SK-N-SH (cell line): ENCODE results near the gene ZNF804B.

Experiments
- CTCF ChIP-seq: fragments of 200-600 bp; sonication (generic); IDR thresholded peaks from 2 replicates; pipeline ENCODE4 v1.6.1; 2017; ENCODE audit warnings: antibody characterized with exemption, mild to moderate bottlenecking, moderate library complexity
- EP300 ChIP-seq, 2 experiments: IDR thresholded peaks; 2 replicates each; pipeline versions ENCODE4 v1.4.0 to v1.6.1; 2012; ENCODE audit warnings: borderline replicate concordance in 1 of 2, low read depth in 1 of 2, low read length in 1 of 2
- EZH2phosphoT487 ChIP-seq: fragments of 200-600 bp; sonication (generic); IDR thresholded peaks from 2 replicates; pipeline ENCODE4 v1.6.1; 2017; ENCODE audit warnings: low read depth, mixed run types, mild to moderate bottlenecking, antibody characterized with exemption, moderate library complexity, borderline replicate concordance
- MAX ChIP-seq: IDR thresholded peaks from 2 replicates; pipeline ENCODE4 v1.4.0; 2012; ENCODE audit warnings: low read depth
- MEF2A ChIP-seq: IDR thresholded peaks from 2 replicates; pipeline ENCODE4 v1.4.0; 2012; ENCODE audit warnings: low read depth, borderline replicate concordance
- REST ChIP-seq: IDR thresholded peaks from 2 replicates; pipeline ENCODE4 v1.6.1; 2012; ENCODE audit warnings: mild to moderate bottlenecking, low read depth, low read length, moderate library complexity
- RFX5 ChIP-seq: IDR thresholded peaks from 2 replicates; pipeline ENCODE4 v1.6.1; 2012; ENCODE audit warnings: mild to moderate bottlenecking, improper control_type of control experiment, low read length
- SIN3A ChIP-seq: IDR thresholded peaks from 2 replicates; pipeline ENCODE4 v1.6.1; 2012; ENCODE audit warnings: low read depth, mild to moderate bottlenecking, low read length, moderate library complexity, borderline replicate concordance
- TCF12 ChIP-seq: IDR thresholded peaks from 2 replicates; pipeline ENCODE4 v1.4.0; 2012
- USF1 ChIP-seq: IDR thresholded peaks from 2 replicates; pipeline ENCODE4 v1.4.0; 2012; ENCODE audit warnings: low read depth, borderline replicate concordance
- USF2 ChIP-seq: fragments of 150-350 bp; IDR thresholded peaks from 2 replicates; pipeline ENCODE4 v1.6.1; 2017; ENCODE audit warnings: antibody characterized with exemption, low read length, low read depth, borderline replicate concordance

- TF ChIP-seq CTCF (no peak), EZH2phosphoT487 (no peak), TCF12 (no peak), SIN3A (no peak), USF1 (no peak), MEF2A (no peak), MAX (no peak), USF2 (no peak), EP300 (IDR thresholded peaks at IDR 0.05; ENCODE audit: borderline replicate concordance in 1 of 2, low read depth in 1 of 2, low read length in 1 of 2) (no peak), REST (no peak), RFX5 (no peak)
Observed at GRCh38 chr7:89316584-89317251, 557.2 kb downstream of the ZNF804B start.
